Dedifferentiated amniotic fluid mesenchymal stem cell (primary cell): ENCODE measurements around the gene UBR4.

Source experiments
- DNase-seq: peaks from one replicate; pipeline ENCODE4 v3.0.0-alpha.2; 2016; ENCODE audit errors: extremely low spot score

The UBR4 gene

GRCh38 chr1:19057784-19058475 lies 152.1 kb downstream of the UBR4 start:
- DNase-seq: no peak

- DNase-seq: no peak
Measured at GRCh38 chr1:19057182-19057779, 152.8 kb downstream of the UBR4 start.

DNA sequence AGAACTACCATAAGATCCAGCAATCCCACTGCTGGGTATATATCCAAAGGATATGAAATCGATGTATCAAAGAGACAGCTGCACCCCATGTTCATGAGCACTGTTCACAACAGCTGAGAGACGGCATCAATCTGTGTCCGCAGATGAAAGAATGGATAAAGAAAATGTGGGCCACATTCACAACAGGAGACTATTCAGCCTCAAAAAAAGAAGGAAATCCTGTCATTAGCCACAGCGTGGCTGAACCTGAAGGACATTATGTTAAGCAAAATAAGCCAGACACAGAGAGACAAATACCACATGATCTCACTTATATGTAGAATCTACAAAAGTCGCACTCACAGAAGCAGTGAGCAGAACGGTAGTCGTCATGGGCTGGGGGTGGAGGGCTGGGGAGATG lies 154.4 kb downstream of the UBR4 start:
- DNase-seq: no peak

GRCh38 chr1:19055001-19055400 lies 155.1 kb downstream of the UBR4 start:
- DNase-seq: no peak

GRCh38 chr1:19054216-19054615 lies 155.8 kb downstream of the UBR4 start:
- no peak for DNase-seq

DNA sequence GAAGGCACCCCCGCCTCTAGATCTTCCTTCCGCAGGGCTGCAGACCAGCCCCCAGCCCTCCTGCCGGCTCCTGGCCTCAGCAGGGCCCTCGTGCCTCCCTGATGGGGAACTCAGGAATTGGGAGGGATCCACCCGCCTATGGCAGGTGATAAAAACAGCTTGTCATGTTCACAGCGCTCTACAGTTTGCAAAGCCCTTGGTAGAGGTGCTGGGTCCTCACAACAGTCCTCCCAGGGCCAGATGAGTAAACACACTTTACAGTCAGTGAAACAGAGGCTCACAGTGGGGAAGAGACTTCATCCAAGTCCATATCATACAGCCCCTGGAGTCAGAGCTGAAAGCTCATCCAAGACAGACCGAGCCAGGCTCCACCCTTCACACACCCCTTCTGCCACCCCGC lies 156.6 kb downstream of the UBR4 start:
- no peak for DNase-seq

GRCh38 chr1:19049798-19050197 lies 160.3 kb downstream of the UBR4 start:
- no peak for DNase-seq

- DNase-seq: no peak
Measured at GRCh38 chr1:19049128-19049768, 160.8 kb downstream of the UBR4 start.

- no peak for DNase-seq
Measured at GRCh38 chr1:19046972-19047731, 162.9 kb downstream of the UBR4 start.

DNA sequence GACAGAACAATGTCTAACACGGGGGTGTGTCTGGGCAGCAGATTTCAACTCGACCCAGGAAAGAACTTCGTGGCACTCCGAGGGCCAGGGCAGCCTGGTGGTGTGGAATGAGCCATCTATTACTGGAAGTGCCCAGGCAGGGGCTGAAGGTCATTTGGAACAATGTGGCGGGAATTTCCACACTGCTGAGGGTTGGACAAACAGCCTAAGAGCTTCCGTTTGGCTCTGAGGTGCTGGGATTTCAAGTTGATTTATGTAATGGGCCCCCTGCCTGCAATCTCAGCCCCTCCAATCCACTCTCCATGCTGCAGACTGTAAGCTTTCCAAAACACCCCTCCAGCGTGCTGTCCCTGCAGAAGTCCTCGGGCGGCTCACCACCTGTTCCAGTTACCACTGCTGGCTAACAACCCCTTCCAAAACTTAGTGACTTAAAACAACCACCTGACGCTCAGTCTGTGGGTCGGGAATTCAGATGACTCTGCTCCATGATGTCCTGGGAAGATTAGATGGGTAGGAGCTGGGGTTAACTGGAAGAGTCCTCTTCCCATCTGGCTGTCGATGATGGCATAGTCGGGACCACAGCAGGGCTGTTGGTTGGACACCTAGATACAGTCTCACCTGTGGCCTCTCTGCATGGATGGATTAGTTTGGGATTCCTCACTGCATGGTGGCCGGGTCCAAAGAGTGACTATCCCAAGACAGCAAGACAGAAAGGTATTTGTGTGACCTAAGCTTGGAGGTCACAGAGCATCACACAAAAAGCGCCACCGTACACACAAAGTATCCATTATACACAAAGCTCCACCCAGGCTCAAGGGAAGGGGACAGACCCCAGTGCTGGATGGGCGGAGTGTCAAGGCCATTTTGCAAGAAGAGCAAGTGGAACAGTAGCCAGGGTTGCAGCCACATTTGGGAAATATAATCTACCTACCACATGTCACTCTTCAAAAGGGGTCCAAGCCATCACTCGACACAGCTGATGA lies 163.9 kb downstream of the UBR4 start:
- no peak for DNase-seq

GRCh38 chr1:19044975-19045831 lies 164.9 kb downstream of the UBR4 start:
- no peak for DNase-seq

DNA sequence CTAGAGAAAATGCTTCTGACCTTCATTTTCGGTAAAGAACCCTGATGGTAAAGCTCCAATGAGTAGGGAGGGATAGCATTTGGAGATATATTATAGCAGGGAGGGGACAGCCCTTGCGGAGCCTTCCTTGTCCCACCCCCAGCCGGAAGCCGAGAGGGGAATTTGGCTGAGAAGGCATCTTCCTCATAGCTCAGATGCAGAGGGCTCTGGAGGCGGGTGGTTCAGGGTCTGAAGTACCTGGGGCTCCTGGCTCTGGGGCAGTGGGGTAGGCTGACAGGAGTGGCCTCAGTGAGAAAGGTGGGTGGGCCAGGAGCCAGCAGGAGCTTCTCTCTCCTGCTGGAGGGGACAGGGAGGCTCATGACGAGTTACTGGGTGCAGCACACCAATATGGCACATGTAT lies 165.6 kb downstream of the UBR4 start:
- no peak for DNase-seq

GRCh38 chr1:19043579-19044443 lies 166.3 kb downstream of the UBR4 start:
- DNase-seq: no peak

GRCh38 chr1:19042675-19043578 lies 167.1 kb downstream of the UBR4 start:
- DNase-seq: no peak

- no peak for DNase-seq
Measured at GRCh38 chr1:19040010-19040680, 169.9 kb downstream of the UBR4 start.

GRCh38 chr1:19038732-19039131 lies 171.3 kb downstream of the UBR4 start:
- no peak for DNase-seq

DNA sequence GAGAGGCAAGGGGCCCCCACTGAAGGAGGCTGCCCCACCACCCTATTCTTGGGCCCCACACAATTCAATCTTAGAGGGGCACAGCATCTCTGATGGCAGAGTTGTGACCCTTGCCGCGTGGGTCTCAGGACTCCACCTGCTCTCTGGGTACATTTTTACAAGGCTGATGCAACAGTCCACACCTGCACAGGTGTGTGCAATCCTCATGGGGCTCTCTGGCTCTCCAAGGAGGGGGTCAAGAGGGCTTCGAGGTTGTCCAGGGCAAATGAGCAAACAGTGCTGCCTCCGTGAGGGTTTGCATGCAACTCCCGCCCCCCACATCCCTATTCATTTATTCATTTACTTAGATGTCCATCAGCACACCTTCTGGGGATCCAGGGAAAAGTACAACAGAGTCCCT lies 172.0 kb downstream of the UBR4 start:
- DNase-seq: no peak

- DNase-seq: no peak
Measured at GRCh38 chr1:19037659-19038058, 172.4 kb downstream of the UBR4 start.
